WTC11 (cell line): ENCODE measurements around the gene KAT2B.

Experiments used
- NFYB ChIP-seq: sonication (generic); formaldehyde crosslinking; conservative IDR thresholded peaks from 2 replicates; pipeline ENCODE4 v1.8.0; 2022; ENCODE audit warnings: low read depth, missing genetic modification reagents
- TF ChIP-seq, protein P1 (sequence below): sonication (generic); formaldehyde crosslinking; IDR thresholded peaks from 2 replicates; pipeline ENCODE4 v1.8.1; 2023; ENCODE audit warnings: mild to moderate bottlenecking, missing genetic modification reagents, moderate library complexity
- TF ChIP-seq, protein P2 (sequence below): sonication (generic); formaldehyde crosslinking; IDR thresholded peaks from 2 replicates; pipeline ENCODE4 v1.8.0; 2022; ENCODE audit warnings: mild to moderate bottlenecking, missing genetic modification reagents
- TF ChIP-seq, protein P3 (sequence below): fragments of 200-600 bp; IDR thresholded peaks from 2 replicates; pipeline ENCODE4 v1.8.0; 2022; ENCODE audit warnings: antibody characterized with exemption

DNA sequence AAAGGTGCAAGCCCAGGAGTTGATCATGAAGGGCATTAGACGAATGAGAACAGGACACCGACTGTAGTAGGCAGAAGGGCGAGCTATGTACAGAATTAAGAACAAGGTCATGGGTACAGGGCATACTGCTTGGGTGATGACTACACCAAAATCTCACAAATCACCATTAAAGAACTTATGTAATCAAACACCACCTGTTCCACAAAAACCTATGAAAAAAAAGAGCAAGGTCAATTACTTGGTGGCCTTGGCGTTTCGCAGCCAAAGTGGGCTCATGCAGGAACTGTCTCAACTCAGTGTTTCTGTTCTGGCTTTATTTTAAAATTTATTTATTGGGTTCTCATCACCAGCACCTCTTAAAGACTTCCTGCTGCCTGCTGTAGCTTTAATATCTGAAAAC lies 2.1 kb downstream of the KAT2B start:
- TF ChIP-seq, protein P1, sequence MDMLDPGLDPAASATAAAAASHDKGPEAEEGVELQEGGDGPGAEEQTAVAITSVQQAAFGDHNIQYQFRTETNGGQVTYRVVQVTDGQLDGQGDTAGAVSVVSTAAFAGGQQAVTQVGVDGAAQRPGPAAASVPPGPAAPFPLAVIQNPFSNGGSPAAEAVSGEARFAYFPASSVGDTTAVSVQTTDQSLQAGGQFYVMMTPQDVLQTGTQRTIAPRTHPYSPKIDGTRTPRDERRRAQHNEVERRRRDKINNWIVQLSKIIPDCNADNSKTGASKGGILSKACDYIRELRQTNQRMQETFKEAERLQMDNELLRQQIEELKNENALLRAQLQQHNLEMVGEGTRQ (CRISPR knock-in tag), result no peak
- TF ChIP-seq, protein P2, sequence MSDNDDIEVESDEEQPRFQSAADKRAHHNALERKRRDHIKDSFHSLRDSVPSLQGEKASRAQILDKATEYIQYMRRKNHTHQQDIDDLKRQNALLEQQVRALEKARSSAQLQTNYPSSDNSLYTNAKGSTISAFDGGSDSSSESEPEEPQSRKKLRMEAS (CRISPR knock-in tag), result no peak
- TF ChIP-seq, protein P3, sequence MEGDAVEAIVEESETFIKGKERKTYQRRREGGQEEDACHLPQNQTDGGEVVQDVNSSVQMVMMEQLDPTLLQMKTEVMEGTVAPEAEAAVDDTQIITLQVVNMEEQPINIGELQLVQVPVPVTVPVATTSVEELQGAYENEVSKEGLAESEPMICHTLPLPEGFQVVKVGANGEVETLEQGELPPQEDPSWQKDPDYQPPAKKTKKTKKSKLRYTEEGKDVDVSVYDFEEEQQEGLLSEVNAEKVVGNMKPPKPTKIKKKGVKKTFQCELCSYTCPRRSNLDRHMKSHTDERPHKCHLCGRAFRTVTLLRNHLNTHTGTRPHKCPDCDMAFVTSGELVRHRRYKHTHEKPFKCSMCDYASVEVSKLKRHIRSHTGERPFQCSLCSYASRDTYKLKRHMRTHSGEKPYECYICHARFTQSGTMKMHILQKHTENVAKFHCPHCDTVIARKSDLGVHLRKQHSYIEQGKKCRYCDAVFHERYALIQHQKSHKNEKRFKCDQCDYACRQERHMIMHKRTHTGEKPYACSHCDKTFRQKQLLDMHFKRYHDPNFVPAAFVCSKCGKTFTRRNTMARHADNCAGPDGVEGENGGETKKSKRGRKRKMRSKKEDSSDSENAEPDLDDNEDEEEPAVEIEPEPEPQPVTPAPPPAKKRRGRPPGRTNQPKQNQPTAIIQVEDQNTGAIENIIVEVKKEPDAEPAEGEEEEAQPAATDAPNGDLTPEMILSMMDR, result no peak
- TF ChIP-seq NFYB (CRISPR knock-in tag), result no peak
